Epithelial cell of umbilical artery (primary cell): ENCODE data around the gene FSCB. TPM values are rescaled to one million over a fixed set of nuclear protein-coding genes. Genes with fewer than 3 reads are reported as not detected.

Experiments
- total RNA-seq: library from RNA; depleted of rRNA; stranded (reverse); fragments of >200 nt; gene quantifications from 2 replicates; pipeline ENCODE4 v1.2.3, GENCODE V29; 2014

Gene FSCB, protein sequence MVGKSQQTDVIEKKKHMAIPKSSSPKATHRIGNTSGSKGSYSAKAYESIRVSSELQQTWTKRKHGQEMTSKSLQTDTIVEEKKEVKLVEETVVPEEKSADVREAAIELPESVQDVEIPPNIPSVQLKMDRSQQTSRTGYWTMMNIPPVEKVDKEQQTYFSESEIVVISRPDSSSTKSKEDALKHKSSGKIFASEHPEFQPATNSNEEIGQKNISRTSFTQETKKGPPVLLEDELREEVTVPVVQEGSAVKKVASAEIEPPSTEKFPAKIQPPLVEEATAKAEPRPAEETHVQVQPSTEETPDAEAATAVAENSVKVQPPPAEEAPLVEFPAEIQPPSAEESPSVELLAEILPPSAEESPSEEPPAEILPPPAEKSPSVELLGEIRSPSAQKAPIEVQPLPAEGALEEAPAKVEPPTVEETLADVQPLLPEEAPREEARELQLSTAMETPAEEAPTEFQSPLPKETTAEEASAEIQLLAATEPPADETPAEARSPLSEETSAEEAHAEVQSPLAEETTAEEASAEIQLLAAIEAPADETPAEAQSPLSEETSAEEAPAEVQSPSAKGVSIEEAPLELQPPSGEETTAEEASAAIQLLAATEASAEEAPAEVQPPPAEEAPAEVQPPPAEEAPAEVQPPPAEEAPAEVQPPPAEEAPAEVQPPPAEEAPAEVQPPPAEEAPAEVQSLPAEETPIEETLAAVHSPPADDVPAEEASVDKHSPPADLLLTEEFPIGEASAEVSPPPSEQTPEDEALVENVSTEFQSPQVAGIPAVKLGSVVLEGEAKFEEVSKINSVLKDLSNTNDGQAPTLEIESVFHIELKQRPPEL
- total RNA-seq, result not detected in 2 replicates

DNA sequence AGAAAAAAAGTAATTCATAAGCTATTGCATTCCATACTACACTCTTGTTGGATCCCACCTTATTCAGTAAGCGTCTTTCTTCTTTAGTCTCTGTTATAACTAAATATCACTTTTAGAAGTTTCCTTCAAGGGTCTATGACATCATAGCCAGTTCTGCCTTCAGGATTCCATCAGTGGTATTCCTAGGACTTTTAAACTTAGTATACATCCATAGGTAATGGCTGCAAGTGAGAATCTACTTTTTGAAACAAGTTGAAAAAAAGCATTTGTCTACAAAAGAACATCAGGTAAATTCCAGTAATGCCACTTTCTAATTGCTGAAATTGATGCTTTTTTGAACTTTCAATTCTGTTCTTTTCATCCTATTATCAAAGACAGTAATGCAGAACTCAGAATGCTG, at the start of gene FSCB:
TSS of gene FSCB (minus strand) at position 101 of the 400 bp plus-strand sequence. CDS start 296 bp downstream, outside the sequence.

